Loucy (cell line): ENCODE data around the gene IRAK1BP1.

Source experiments
- CTCF ChIP-seq: fragments of 200-600 bp; sonication (generic); conservative IDR thresholded peaks from 2 replicates; pipeline ENCODE4 v1.5.1; 2014; ENCODE audit warnings: mild to moderate bottlenecking, antibody characterized with exemption, low read length
- EZH2phosphoT487 ChIP-seq: fragments of 200-600 bp; IDR thresholded peaks from 2 replicates; pipeline ENCODE4 v1.6.1; 2018; ENCODE audit warnings: antibody characterized with exemption, mild to moderate bottlenecking, moderate library complexity, borderline replicate concordance

GRCh38 chr6:78909391-78909790, 42.0 kb downstream of the IRAK1BP1 start:
- no peak for TF ChIP-seq CTCF
- TF ChIP-seq EZH2phosphoT487 = no peak
